ENCODE measurements around the gene MPG.
A peak's percentile ranks its signal among the peaks of the same experiment; 100 is the strongest.
"Not testable (repeated sequence)": the region's sequence is repeated elsewhere in the genome, so short reads cannot be mapped to it uniquely, and the experiment has no call there.

Gene MPG

DNA sequence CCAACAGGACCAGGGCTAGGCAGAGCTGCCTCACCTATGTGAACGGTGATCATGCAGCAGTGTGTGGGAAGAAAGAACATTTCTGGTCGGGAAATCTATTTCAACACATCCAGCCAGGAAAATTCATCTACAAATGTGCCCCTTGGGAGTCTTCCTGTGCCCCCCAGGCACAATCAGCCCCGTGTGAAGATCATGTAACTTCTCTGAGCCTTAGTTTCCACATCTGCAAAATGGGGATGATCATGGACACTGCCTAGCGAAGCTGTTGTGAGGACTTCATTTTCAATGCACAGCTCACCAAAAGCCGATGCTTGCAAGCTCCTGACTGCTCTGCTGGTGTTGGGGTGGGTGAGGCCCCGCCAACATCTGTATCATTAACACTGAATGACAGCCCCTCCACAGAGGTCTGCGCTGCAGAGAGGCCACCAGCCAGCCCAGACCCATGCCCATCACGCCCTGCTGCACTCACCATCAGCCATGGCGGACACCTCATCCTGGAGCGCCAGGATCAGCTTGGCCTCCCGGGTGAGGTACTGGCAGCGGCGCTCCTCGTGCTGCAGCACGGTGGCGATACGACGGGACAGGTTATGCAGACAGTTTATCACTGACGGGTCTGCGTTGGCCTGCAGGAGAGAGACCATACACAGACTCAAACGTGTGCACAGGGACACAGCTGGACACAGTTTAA lies 34.3 kb downstream of the MPG start:
- no peak for DNase-seq (ENCODE audit: low spot score)

DNA sequence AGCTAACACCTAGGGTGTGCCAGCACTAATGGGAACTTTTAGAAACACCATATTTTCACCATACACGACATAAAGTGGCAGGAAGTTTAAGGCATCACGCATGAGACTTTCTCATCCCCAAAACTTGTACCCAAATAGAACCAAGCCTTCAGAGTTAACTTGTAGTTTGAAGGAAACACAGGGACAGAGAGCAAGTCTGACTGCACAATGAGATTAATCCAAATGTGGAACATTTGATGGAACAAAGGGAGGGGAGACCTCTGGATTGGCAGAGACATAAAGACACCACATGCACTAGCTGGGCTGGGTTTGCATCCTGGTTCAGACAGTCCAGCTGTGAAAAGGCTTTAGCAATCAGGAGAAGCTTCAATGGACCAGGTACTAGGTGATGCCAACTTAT lies 36.3 kb downstream of the MPG start:
- no peak for DNase-seq (ENCODE audit: low spot score)

DNA sequence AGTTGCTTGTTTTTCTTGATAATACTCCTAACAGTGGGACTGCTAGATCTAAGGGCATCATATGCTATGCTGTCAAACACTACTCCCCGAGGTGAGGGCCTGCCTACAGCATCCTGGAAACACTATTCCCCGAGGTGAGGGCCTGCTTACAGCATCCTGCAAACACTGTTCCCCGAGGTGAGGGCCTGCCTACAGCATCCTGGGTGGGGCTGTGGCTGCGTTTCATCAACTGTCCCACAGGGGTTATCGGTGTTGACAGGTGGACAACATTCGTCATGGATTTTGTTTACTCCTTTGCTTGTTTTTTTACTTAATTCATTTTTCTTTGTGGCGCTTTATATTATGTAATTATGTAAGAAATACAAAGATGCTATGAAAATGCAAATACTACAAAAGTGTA lies 38.0 kb downstream of the MPG start:
- DNase-seq (ENCODE audit: low spot score), result no peak

DNA sequence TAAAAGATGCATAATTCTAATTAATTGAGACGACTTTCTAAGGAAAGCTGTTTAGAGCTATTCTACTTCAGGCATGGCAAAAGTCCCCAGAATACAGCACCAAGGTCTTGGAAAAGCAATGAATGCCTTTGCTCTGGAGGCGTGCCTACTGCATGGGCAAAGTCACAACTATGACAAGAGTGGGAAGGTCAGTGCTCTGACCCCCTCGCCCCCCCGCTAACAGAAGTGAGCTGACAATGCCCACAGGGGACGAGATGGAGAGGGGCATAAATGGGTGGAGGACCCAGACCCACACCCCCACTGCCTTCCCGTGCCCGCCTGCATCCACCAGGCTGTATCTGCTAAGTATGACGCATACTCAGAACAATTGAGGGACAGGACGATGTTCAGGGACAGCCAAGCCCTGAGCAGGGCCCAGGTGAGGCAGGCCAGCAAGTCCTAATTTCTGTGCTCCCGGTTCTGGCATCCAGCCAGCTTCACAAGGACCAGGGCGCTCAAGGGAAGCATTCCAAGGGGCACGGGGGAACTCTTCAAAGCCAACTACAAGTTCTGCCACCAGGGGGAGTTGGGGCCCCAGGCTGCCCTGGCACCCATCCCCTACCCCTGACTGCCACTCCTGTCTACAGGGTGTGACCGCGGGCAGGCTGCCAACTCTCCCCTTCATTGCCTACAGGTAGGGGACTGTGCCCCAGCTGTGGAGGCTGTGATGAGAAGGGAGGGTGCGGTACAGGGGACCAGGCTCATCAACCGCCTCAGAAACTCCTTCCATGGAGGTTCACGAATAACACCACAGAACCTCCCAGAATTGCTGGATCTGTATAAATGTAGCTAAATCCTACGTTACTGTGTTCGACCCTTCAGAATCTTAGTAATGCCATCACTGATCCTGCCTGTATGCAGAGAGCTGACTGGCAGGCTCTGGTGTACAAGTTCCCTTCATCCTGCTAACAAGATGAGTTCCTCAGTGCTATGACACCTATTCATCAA lies 39.6 kb downstream of the MPG start:
- peak; percentile 52 for DNase-seq (ENCODE audit: low spot score)

DNA sequence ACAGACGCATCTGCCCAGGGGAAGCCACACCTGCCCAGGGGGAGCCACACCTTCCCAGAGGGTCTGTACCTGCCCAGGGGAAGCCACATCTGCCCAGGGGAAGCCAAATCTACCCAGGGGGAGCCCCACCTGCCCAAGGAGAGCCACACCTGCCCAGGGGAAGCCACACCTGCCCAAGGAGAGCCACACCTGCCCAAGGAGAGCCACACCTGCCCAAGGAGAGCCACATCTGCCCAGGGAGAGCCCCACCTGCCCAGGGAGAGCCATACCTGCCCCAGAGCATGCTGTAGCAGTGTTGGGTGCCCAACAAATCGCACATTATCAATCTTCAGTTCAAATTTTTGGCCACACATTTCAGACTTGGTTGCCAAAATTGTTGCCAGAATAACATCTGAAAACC lies 40.8 kb downstream of the MPG start:
- DNase-seq (ENCODE audit: low spot score), result no peak

DNA sequence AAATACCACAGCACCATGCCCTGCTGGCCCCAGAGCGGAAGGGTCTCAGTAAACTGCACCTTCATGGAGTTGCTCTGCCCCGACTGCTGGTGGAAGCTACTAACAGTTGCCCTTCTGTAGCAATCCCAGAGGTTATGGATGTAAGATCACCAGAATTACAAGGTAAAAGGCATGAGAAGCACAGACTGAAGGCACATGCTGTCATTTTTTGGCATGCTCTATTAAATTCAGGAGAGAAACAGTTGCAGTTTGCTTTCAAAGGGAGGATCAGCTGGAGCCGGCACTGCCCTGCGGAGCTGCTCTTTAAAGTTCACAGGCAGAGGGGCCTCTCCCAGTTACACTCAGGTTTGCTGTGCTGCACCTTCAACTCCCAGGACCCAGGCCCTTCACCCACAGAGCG lies 41.3 kb downstream of the MPG start:
- DNase-seq (ENCODE audit: low spot score), result no peak

DNA sequence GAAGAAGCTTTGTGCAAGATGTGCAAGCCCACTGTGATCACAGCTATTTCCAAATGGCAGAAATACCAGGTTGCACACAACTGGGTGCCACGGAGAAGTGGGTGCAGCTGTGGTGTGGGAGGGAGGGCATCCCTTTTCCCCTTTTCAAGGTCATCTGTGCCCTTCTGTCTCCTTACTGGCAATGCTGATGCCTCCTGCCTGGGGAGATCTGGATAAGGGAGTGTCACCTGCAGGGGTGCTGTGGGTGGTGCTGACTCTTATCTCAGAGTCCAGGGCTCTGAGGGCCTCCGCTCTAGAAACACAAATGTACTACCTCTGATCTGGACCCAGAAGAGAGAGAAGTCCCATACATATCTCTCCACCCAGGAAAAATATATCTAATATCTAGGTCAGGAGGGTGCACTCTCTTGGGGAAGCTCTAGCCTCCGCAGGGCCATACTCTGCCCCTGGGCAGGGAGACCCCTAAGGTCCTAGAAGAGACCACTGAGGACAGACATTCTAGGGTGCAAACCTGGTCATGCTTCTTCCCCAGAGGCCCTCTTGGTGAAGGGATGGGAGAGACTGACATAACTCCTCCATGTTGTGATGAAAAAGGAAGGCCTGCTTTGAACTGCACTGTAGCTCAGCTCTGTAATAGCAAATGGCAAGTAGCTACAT lies 41.9 kb downstream of the MPG start:
- DNase-seq (ENCODE audit: low spot score), result no peak

DNA sequence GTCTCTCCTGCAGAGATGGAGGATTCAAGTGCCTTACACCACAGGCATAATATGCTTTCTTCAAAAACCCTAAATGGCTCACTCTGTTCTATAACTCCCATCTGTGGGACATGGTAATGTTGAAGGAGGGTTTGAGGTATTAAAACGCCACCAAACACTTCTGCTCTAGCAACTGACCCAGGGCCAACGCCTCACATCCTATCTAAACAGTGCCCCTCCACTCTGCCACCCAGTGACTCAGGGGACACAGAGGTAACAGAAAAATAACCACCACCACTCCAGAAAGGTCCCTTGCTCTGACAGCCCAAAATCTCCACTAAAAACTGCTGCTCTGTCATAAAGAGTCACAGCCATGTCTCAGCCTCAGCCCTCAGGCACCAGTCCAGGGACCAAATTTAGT lies 42.7 kb downstream of the MPG start:
- DNase-seq (ENCODE audit: low spot score), result no peak

DNA sequence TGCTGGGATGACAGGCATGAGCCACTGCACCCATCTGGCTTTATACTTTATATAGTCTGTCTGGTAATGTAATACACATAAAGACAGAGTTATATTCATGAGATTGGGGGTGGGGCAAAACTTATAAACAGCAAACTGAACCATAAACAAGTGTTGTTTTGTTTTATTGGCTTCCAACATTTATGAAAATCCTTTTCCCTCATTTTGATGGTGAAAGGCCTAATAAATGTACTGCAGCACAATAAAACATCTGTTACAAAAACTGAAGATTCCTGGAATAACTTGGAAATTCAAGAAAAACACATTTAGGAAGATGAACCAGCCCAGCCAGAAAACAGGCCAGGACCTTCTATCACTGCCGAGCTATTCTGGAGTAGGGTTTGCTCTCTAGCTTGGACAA lies 44.3 kb downstream of the MPG start:
- DNase-seq (ENCODE audit: low spot score), result no peak

DNA sequence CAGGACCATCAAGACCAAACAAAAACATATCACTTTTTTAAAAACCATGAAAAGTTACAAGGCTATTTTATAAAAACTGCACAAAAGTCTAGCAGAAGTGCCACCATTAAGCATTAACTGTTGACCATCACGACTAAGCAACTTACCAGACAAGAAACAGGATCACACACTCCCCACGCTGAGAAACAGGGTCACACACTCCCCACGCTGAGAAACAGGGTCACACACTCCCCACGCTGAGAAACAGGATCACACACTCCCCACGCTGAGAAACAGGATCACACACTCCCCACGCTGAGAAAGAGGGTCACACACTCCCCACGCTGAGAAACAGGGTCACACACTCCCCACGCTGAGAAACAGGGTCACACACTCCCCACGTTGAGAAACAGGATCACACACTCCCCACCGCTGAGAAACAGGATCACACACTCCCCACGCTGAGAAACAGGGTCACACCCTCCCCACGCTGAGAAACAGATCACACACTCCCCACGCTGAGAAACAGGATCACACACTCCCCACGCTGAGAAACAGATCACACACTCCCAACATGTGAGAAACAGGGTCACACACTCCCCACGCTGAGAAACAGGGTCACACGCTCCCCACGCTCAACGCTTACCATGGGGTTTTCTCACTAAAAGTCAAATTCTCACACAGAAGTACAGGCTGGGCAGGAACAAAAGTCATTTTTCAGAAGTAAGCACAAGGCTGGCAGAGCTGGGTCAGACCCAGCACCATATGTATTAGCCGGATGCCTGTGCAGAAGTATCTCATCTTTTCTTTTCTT lies 45.7 kb downstream of the MPG start:
- DNase-seq (ENCODE audit: low spot score), result not testable (repeated sequence)

DNA sequence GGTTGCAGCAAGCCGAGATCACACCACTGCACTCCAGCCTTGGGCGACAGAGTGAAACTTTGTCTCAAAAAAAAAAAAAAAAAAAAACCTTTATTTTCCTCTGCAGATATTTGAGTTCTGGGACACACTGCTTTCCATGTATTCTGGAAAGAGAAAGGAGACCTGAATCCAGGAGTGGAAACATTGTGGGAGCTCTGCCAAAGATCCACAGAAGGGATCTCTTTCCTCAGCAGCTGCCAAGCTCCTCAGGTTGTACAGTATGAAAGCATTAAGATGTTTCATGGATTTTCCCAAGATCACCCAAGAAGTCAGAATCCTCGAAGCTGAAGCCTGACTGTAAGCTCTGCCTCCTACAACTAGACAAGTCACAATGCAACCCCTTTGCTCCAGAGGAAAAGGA lies 47.0 kb downstream of the MPG start:
- no peak for DNase-seq (ENCODE audit: low spot score)

DNA sequence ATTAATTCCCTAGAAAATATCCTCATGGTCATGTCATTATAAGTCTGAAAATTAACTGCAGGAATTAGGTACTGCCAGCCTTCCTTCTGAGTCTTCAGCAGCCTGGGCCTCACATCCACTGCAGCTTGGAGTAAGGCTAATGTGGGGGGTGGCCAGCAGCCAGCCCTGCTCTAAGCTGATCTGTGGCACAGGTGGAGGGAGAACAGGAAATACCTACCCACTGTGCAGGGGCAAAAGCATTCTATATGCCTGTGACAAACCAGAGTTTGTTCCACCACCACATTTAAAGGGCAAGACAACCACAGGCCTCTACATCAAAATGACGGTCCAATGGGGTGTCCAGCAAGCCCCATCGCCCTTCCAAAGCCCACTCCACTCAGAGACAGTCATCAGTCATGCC lies 51.0 kb downstream of the MPG start:
- DNase-seq (ENCODE audit: low spot score), result no peak

DNA sequence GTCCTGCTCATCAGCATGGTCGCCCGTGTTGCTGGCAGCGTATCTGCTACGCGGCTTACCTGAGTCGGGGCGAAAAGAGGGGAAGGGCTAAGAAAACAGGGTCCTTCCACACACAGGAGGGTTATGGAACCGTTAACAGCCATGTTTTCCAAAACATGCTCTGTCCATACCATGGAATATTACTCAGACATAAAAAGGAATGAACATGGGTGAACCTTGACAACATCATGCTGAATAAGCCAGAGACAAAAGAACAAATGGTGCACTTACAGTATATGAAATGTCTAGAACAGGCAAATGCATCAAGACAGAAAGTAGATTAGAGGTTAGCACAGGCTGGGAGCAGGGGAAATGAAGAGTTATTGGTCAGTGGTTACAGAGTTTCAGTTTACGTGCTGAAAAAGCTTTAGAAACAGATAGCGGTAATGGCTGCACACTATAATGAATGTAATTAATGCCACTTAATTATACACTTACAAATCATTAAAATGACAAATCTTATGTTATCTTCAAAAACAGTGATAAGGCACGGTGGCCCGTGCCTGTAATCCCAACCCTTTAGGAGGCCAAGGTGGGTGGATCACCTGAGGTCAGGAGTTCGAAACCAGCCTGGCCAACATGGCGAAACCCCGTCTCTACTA lies 52.6 kb downstream of the MPG start:
- DNase-seq (ENCODE audit: low spot score), result no peak

DNA sequence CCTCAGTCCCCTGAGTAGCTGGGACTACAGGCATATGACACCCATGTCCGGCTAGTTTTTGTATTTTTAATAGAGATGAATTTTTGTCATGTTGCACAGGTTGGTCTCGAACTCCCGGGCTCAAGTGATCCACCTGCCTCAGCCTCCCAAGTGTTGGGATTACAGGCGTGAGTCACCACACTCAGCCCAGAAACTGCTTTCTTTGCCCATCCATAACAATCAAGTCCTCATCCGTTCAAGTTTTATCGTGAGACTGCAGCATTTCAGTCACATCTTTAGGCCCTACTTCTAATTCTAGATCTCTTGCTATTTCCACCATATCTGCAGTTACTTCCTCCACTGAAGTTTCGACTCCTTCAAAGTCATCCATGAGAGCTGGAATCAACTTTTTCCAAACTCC lies 54.1 kb downstream of the MPG start:
- no peak for DNase-seq (ENCODE audit: low spot score)

DNA sequence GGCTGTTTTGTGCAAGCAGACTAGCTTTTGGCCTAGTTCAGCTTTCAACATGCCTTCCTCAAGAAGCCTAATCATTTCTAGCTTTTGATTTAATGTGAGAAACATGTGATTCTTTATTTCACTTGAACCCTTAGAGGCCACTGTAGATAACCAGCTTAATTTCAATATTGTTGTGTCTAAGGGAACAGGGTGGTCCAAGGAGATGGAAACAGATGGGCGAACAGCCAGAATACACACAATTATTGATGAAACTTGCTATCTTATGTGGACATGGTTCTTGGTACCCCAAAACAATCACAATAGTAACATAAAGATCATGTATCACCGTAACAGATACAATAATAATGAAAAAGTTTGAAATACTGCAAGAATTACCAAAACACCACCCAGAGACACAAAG lies 55.7 kb downstream of the MPG start:
- no peak for DNase-seq (ENCODE audit: low spot score)
